HCT116 (cell line): Measurements from ENCODE around the gene ZEB2. TPM values are rescaled to one million over a fixed set of nuclear protein-coding genes. Genes with fewer than 3 reads are reported as not detected.

Experiments used
- ATAC-seq: fragments of 200-7000 bp; cut with Tn5 transposase; 2 replicates; pipeline ENCODE4 v1.9.1; 2020; ENCODE audit warnings: mild to moderate bottlenecking, moderate library complexity
- BruUV-seq: library from RNA; stranded (reverse); fragments of 400-500 nt; replicated peaks from 2 replicates; lab custom pipeline; 2021; lab: Mats Ljungman, UMichigan
- CTCF ChIA-PET: fragments of 300-600 bp; sonication (Branson Sonifier 250); formaldehyde crosslinking; loops from one replicate; lab custom pipeline; 2021; ENCODE audit warnings: antibody characterized with exemption; lab: Charles Lee
- POLR2A ChIA-PET: fragments of 300-600, 350-600 bp; sonication (Branson Sonifier 250); formaldehyde crosslinking; loops from one replicate; lab custom pipeline; 2021; ENCODE audit warnings: antibody characterized with exemption; lab: Charles Lee
- RAD21 ChIA-PET, 2 experiments: fragments of 300-600 bp; sonication (Branson Sonifier 250); formaldehyde crosslinking; loops; one replicate each; lab custom pipeline; 2023; ENCODE audit warnings: low total read pairs in 2 of 2; ENCODE audit not compliant: uncharacterized antibody in 2 of 2, unreplicated experiment in 2 of 2, low non-redundant PET in 1 of 2; lab: Charles Lee
- DNase-seq: peaks from one replicate; pipeline ENCODE4 v3.0.0-alpha.2; 2010; ENCODE audit warnings: low read depth, low spot score
- H2AFZ ChIP-seq: fragments of 200-600 bp; shearing (Covaris generic), sonication (generic); 2 replicates; pipeline ENCODE4 v1.6.1; 2017; ENCODE audit warnings: low read depth, mixed run types, mixed read lengths, antibody characterized with exemption, low read length; ENCODE audit not compliant: poor library complexity, severe bottlenecking
- H3K27ac ChIP-seq: 2 replicates; pipeline ENCODE4 v1.5.1; 2012; ENCODE audit warnings: low read depth, low read length
- H3K27me3 ChIP-seq: fragments of 200-600 bp; sonication (generic); 2 replicates; pipeline ENCODE4 v1.6.1; 2016; ENCODE audit warnings: mixed run types, low read length, mixed read lengths; ENCODE audit not compliant: insufficient read depth
- H3K36me3 ChIP-seq, 2 experiments: fragments of 200-500 bp in 1 of 2; fragments of 200-600 bp in 1 of 2; sonication (Bioruptor generic) in 1 of 2; sonication (generic) in 1 of 2; 2 replicates each; pipeline versions ENCODE4 v1.5.1 to v1.6.1; 2014 to 2016; ENCODE audit warnings: low read length in 2 of 2, inconsistent platforms in 1 of 2, mixed read lengths in 1 of 2, mixed run types in 1 of 2; ENCODE audit not compliant: insufficient read depth in 2 of 2, control insufficient read depth in 1 of 2
- H3K4me1 ChIP-seq, 2 experiments: fragments of 200-600 bp in 1 of 2; sonication (generic) in 1 of 2; 2 replicates each; pipeline versions ENCODE4 v1.5.1 to v1.6.1; 2012 to 2017; ENCODE audit warnings: low read length in 2 of 2, inconsistent platforms in 1 of 2, mild to moderate bottlenecking in 1 of 2, mixed read lengths in 1 of 2, mixed run types in 1 of 2, moderate library complexity in 1 of 2; ENCODE audit not compliant: insufficient read depth in 2 of 2, control insufficient read depth in 1 of 2
- H3K4me2 ChIP-seq: fragments of 200-600 bp; sonication (generic); 2 replicates; pipeline ENCODE4 v1.6.1; 2017; ENCODE audit warnings: mixed run types, low read length, mixed read lengths
- H3K4me3 ChIP-seq, 2 experiments: fragments of 200-600 bp in 1 of 2; sonication (generic) in 1 of 2; replicated peaks in 1 of 2; 2 replicates each; pipeline ENCODE4 v1.5.1; 2011 to 2016; ENCODE audit warnings: low read length in 2 of 2, control low read depth in 1 of 2, low read depth in 1 of 2, mild to moderate bottlenecking in 1 of 2, mixed read lengths in 1 of 2, mixed run types in 1 of 2
- H3K79me2 ChIP-seq: fragments of 200-600 bp; sonication (generic); 2 replicates; pipeline ENCODE4 v1.6.1; 2017; ENCODE audit warnings: mild to moderate bottlenecking, mixed run types, low read length, moderate library complexity, mixed read lengths; ENCODE audit not compliant: insufficient read depth
- H3K9ac ChIP-seq: fragments of 200-600 bp; sonication (generic); 2 replicates; pipeline ENCODE4 v1.6.1; 2016; ENCODE audit warnings: low read length, mixed read lengths
- H3K9me2 ChIP-seq: fragments of 200-600 bp; sonication (generic), shearing (Covaris generic); 2 replicates; pipeline ENCODE4 v1.6.1; 2017; ENCODE audit warnings: mixed run types, mild to moderate bottlenecking, moderate library complexity; ENCODE audit not compliant: insufficient read depth
- H3K9me3 ChIP-seq, 2 experiments: fragments of 200-500 bp in 1 of 2; fragments of 200-600 bp in 1 of 2; sonication (Bioruptor generic) in 1 of 2; sonication (generic) in 1 of 2; 2 replicates each; pipeline ENCODE4 v1.6.1; 2014 to 2017; ENCODE audit warnings: low read length in 2 of 2, mixed read lengths in 2 of 2, inconsistent platforms in 1 of 2, low read depth in 1 of 2, mild to moderate bottlenecking in 1 of 2, mixed run types in 1 of 2, moderate library complexity in 1 of 2; ENCODE audit not compliant: control insufficient read depth in 1 of 2, insufficient read depth in 1 of 2
- H4K20me1 ChIP-seq: fragments of 200-600 bp; sonication (generic), shearing (Covaris generic); 2 replicates; pipeline ENCODE4 v1.6.1; 2017; ENCODE audit warnings: mixed run types, mild to moderate bottlenecking, moderate library complexity; ENCODE audit not compliant: insufficient read depth
- CEBPB ChIP-seq: IDR thresholded peaks from 2 replicates; pipeline ENCODE4 v1.6.1; 2012; ENCODE audit warnings: low read depth
- ELF1 ChIP-seq: IDR thresholded peaks from 2 replicates; pipeline ENCODE4 v1.6.1; 2012; ENCODE audit warnings: low read depth, borderline replicate concordance
- EZH2phosphoT487 ChIP-seq: fragments of 200-600 bp; IDR thresholded peaks from 2 replicates; pipeline ENCODE4 v1.6.1; 2018; ENCODE audit warnings: antibody characterized with exemption, borderline replicate concordance
- JUND ChIP-seq: IDR thresholded peaks from 2 replicates; pipeline ENCODE4 v1.6.1; 2012
- SIN3A ChIP-seq: IDR thresholded peaks from 2 replicates; pipeline ENCODE4 v1.6.1; 2012; ENCODE audit warnings: low read depth
- TCF7L2 ChIP-seq: IDR thresholded peaks from 2 replicates; pipeline ENCODE4 v1.7.0; 2011; ENCODE audit warnings: borderline replicate concordance, inconsistent platforms; ENCODE audit not compliant: insufficient read depth, insufficient read length; ENCODE audit errors: extremely low read depth
- YY1 ChIP-seq: IDR thresholded peaks from 2 replicates; pipeline ENCODE4 v1.6.1; 2011; ENCODE audit warnings: low read length, low read depth, moderate library complexity, mild to moderate bottlenecking; ENCODE audit not compliant: insufficient replicate concordance; ENCODE audit errors: extremely low read depth
- intact Hi-C: fragments of 100-400 bp; cut with micrococcal nuclease; formaldehyde crosslinking; loops from 2 replicates; pipeline ENCODE4 v1.10.0; 2022
- total RNA-seq: library from RNA; stranded (reverse); gene quantifications from one replicate; pipeline ENCODE4 v1.2.1, GENCODE V29; 2021; ENCODE audit not compliant: unreplicated experiment
- TF ChIP-seq, protein P1 (sequence below): IDR thresholded peaks from 2 replicates; pipeline ENCODE4 v1.6.1; 2012; ENCODE audit warnings: low read depth
- TF ChIP-seq, protein P2 (sequence below): IDR thresholded peaks from 2 replicates; pipeline ENCODE4 v1.6.1; 2011; ENCODE audit warnings: mild to moderate bottlenecking, low read length, moderate library complexity; ENCODE audit not compliant: insufficient replicate concordance; ENCODE audit errors: extremely low read depth
- TF ChIP-seq, protein P3 (sequence below): IDR thresholded peaks from 2 replicates; pipeline ENCODE4 v1.6.1; 2012

The ZEB2 gene
- total RNA-seq, 1 experiment from 2014 or later = 0.81 TPM

DNA sequence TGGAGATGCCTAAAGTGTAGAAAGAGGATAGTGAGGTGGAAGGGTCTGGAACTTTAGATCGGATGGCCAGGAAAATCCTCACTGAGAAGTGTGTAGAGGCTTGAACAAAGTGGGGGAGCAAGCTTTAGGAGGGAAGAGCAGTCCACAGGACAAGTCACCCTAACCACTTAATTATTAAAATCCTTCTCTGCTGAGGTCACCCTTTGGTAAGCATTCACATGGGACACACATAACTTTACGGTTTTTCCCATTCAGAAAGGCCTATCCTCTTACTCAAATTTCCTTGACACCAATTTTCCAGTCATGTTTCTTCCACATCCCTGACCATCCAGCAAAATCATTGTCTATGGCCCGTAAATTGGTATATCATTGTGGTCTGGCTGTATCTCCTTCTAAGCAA lies 31.0 kb upstream of the ZEB2 start:
- H4K20me1 ChIP-seq = no peaks in the 10 kb centered on the region
- H3K27me3 ChIP-seq = no peaks in the 10 kb centered on the region
- ATAC-seq = no peak
- no peaks in the 10 kb centered on the region for H3K79me2 ChIP-seq
- no peak overlapping the region for H3K4me3 ChIP-seq
- no TSS peak for BruUV-seq
- TF ChIP-seq, protein P1, sequence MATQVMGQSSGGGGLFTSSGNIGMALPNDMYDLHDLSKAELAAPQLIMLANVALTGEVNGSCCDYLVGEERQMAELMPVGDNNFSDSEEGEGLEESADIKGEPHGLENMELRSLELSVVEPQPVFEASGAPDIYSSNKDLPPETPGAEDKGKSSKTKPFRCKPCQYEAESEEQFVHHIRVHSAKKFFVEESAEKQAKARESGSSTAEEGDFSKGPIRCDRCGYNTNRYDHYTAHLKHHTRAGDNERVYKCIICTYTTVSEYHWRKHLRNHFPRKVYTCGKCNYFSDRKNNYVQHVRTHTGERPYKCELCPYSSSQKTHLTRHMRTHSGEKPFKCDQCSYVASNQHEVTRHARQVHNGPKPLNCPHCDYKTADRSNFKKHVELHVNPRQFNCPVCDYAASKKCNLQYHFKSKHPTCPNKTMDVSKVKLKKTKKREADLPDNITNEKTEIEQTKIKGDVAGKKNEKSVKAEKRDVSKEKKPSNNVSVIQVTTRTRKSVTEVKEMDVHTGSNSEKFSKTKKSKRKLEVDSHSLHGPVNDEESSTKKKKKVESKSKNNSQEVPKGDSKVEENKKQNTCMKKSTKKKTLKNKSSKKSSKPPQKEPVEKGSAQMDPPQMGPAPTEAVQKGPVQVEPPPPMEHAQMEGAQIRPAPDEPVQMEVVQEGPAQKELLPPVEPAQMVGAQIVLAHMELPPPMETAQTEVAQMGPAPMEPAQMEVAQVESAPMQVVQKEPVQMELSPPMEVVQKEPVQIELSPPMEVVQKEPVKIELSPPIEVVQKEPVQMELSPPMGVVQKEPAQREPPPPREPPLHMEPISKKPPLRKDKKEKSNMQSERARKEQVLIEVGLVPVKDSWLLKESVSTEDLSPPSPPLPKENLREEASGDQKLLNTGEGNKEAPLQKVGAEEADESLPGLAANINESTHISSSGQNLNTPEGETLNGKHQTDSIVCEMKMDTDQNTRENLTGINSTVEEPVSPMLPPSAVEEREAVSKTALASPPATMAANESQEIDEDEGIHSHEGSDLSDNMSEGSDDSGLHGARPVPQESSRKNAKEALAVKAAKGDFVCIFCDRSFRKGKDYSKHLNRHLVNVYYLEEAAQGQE = no peak
- TF ChIP-seq YY1 (no peak), TCF7L2 (no peak), CEBPB (no peak), EZH2phosphoT487 (no peak)
- TF ChIP-seq, all 23 proteins: peak for 0
- DNase-seq = no peak
- Histone ChIP-seq H3K9ac (no peak overlapping the region), H3K4me2 (no peak overlapping the region), H3K4me1 (no peaks in the 10 kb centered on the region), H3K9me3 (no peaks in the 10 kb centered on the region), H3K9me2 (no peaks in the 10 kb centered on the region), H2AFZ (no peak overlapping the region), H3K36me3 (no peaks in the 10 kb centered on the region), H3K27ac (no peak overlapping the region)
- RAD21 ChIA-PET = no interaction called here
- CTCF ChIA-PET = no interaction called here
- POLR2A ChIA-PET = no interaction called here
- intact Hi-C loops = no loop called here

DNA sequence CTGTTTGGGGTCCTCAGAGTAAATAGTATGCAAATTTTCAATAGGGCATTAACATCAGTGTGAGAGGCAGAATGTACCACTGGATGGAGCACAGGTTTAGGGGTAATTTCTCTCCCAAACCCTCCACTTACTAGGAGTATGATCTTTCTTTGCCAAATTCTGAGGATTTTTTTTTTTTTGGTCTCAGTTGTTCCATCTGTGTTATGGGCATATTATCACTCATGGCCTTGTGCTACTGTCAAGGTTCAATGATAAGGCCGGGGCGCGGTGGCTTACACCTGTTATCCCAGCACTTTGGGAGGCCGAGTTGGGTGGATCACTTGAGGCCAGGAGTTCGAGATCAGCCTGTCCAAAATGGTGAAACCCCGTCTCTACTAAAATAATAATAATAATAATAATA lies 30.2 kb upstream of the ZEB2 start:
- TF ChIP-seq, protein P2, sequence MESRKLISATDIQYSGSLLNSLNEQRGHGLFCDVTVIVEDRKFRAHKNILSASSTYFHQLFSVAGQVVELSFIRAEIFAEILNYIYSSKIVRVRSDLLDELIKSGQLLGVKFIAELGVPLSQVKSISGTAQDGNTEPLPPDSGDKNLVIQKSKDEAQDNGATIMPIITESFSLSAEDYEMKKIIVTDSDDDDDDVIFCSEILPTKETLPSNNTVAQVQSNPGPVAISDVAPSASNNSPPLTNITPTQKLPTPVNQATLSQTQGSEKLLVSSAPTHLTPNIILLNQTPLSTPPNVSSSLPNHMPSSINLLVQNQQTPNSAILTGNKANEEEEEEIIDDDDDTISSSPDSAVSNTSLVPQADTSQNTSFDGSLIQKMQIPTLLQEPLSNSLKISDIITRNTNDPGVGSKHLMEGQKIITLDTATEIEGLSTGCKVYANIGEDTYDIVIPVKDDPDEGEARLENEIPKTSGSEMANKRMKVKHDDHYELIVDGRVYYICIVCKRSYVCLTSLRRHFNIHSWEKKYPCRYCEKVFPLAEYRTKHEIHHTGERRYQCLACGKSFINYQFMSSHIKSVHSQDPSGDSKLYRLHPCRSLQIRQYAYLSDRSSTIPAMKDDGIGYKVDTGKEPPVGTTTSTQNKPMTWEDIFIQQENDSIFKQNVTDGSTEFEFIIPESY = no peak
- TF ChIP-seq ELF1 = no peak
- TF ChIP-seq SIN3A = no peak
- TF ChIP-seq, protein P3, sequence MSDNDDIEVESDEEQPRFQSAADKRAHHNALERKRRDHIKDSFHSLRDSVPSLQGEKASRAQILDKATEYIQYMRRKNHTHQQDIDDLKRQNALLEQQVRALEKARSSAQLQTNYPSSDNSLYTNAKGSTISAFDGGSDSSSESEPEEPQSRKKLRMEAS = no peak
- TF ChIP-seq JUND = no peak

More for the DNA sequence above, 30.2 kb upstream of the ZEB2 start:
- no peak for ATAC-seq
- DNase-seq = no peak
- Histone ChIP-seq H3K4me1 (no peaks in the 10 kb centered on the region), H3K9me3 (no peaks in the 10 kb centered on the region), H3K9me2 (no peaks in the 10 kb centered on the region), H3K27ac (no peak overlapping the region), H3K4me2 (no peak overlapping the region), H3K27me3 (no peaks in the 10 kb centered on the region), H3K4me3 (no peak overlapping the region), H3K79me2 (no peaks in the 10 kb centered on the region), H3K36me3 (no peaks in the 10 kb centered on the region), H3K9ac (no peak overlapping the region), H2AFZ (no peak overlapping the region), H4K20me1 (no peaks in the 10 kb centered on the region)
- intact Hi-C loops = no loop called here
- ChIA-PET CTCF (no interaction called here), POLR2A (no interaction called here), RAD21 (no interaction called here)
- BruUV-seq = no TSS peak
